ENCODE results near the gene NUP35. TPM values are rescaled to one million over a fixed set of nuclear protein-coding genes. Genes with fewer than 3 reads are reported as not detected.

Gene NUP35
- total RNA-seq, 2 experiments from 2014 or later: 16.9 to 18.2 TPM

GRCh38 chr2:183192343-183192742 is 68.1 kb downstream of the NUP35 start:
- Mint-ChIP-seq H3K4me3 (no peak overlapping the region), H3K27ac (no peak overlapping the region), H3K9me3 (no peaks in the 10 kb centered on the region), H3K36me3 (ENCODE audit: low read depth) (peaks cover 16% of the 10 kb centered on the region), H3K4me1 (no peaks in the 10 kb centered on the region), H3K27me3 (no peaks in the 10 kb centered on the region)
- no peak for DNase-seq
- ChIA-PET POLR2A (no interaction called here), CTCF (no interaction called here)

- Mint-ChIP-seq H3K4me3 (no peak overlapping the region), H3K27ac (no peak overlapping the region), H3K9me3 (no peaks in the 10 kb centered on the region), H3K27me3 (no peaks in the 10 kb centered on the region), H3K36me3 (ENCODE audit: low read depth) (peaks cover 21% of the 10 kb centered on the region), H3K4me1 (no peaks in the 10 kb centered on the region)
- no peak for DNase-seq
- ChIA-PET CTCF (no interaction called here), POLR2A (no interaction called here)
Measured at GRCh38 chr2:183193904-183194303, 69.7 kb downstream of the NUP35 start.

GRCh38 chr2:183195397-183195796 is 71.2 kb downstream of the NUP35 start:
- Mint-ChIP-seq H3K27me3 (no peaks in the 10 kb centered on the region), H3K4me3 (no peak overlapping the region), H3K36me3 (ENCODE audit: low read depth) (peaks cover 19% of the 10 kb centered on the region), H3K4me1 (no peaks in the 10 kb centered on the region), H3K27ac (no peak overlapping the region), H3K9me3 (no peaks in the 10 kb centered on the region)
- ChIA-PET POLR2A (no interaction called here), CTCF (no interaction called here)
- DNase-seq: no peak

- no peaks in the 10 kb centered on the region for H3K27me3 Mint-ChIP-seq
- POLR2A ChIA-PET: interaction anchor here (0.6 kb wide), 1 partner anchor 71 kb away, joined by 3 read pairs; no protein-coding TSS in a partner anchor
- CTCF ChIA-PET: no interaction called here
Measured at GRCh38 chr2:183195998-183196409, 71.8 kb downstream of the NUP35 start.

GRCh38 chr2:183204397-183204796 is 80.2 kb downstream of the NUP35 start:
- H3K27ac Mint-ChIP-seq: no peak overlapping the region
- H3K4me3 Mint-ChIP-seq: no peak overlapping the region
- no peaks in the 10 kb centered on the region for H3K4me1 Mint-ChIP-seq
- ChIA-PET POLR2A (no interaction called here), CTCF (no interaction called here)
- H3K27me3 Mint-ChIP-seq: no peaks in the 10 kb centered on the region
- H3K9me3 Mint-ChIP-seq: no peaks in the 10 kb centered on the region
- H3K36me3 Mint-ChIP-seq (ENCODE audit: low read depth): peaks cover 2% of the 10 kb centered on the region
- DNase-seq: no peak

More at GRCh38 chr2:183195998-183196409, 71.8 kb downstream of the NUP35 start:
- DNase-seq: no peak
- Mint-ChIP-seq H3K4me1 (no peaks in the 10 kb centered on the region), H3K4me3 (no peak overlapping the region), H3K9me3 (no peaks in the 10 kb centered on the region), H3K36me3 (ENCODE audit: low read depth) (peaks cover 16% of the 10 kb centered on the region), H3K27ac (no peak overlapping the region)

GRCh38 chr2:183207110-183207509 is 82.9 kb downstream of the NUP35 start:
- DNase-seq: no peak
- peaks cover 8% of the 10 kb centered on the region for H3K36me3 Mint-ChIP-seq (ENCODE audit: low read depth)
- ChIA-PET POLR2A (no interaction called here), CTCF (no interaction called here)
- H3K4me1 Mint-ChIP-seq: peaks cover 6% of the 10 kb centered on the region
- H3K27me3 Mint-ChIP-seq: no peaks in the 10 kb centered on the region
- no peak overlapping the region for H3K27ac Mint-ChIP-seq
- peaks cover 3% of the 10 kb centered on the region for H3K9me3 Mint-ChIP-seq
- no peak overlapping the region for H3K4me3 Mint-ChIP-seq

- Mint-ChIP-seq H3K9me3 (peaks cover 3% of the 10 kb centered on the region), H3K27ac (no peak overlapping the region), H3K4me1 (peaks cover 22% of the 10 kb centered on the region), H3K36me3 (ENCODE audit: low read depth) (peaks cover 8% of the 10 kb centered on the region), H3K27me3 (no peaks in the 10 kb centered on the region), H3K4me3 (no peak overlapping the region)
- ChIA-PET CTCF (no interaction called here), POLR2A (no interaction called here)
- no peak for DNase-seq
Measured at GRCh38 chr2:183209395-183210028, 85.3 kb downstream of the NUP35 start.

Other genes with a start within 250 kb of the NUP35 start
- under 1 TPM; 0.87 to 0.92 TPM for gene NCKAP1, start 86.0 kb upstream of the NUP35 start, total RNA-seq
- 1 to 10 TPM in 1 of 2 experiments, under 1 TPM in 1; 0.92 to 1.6 TPM for gene DUSP19, start 45.7 kb upstream of the NUP35 start, total RNA-seq